Measurements from ENCODE around the gene ACTA2.

- TF ChIP-seq CTCF (conservative IDR thresholded peaks at IDR 0.05; ENCODE audit: low read depth, low read length) = no peak
- TF ChIP-seq EZH2 (IDR thresholded peaks at IDR 0.05; ENCODE audit: low read length, unreplicated experiment) = no peak
- TF ChIP-seq EZH2phosphoT487 (IDR thresholded peaks at IDR 0.05; ENCODE audit: borderline replicate concordance, low read length) = no peak
Measured at GRCh38 chr10:88938938-88939337, 13.6 kb downstream of the ACTA2 start.
